Measurements from ENCODE around the gene PRXL2B. TPM values are rescaled to one million over a fixed set of nuclear protein-coding genes. Genes with fewer than 3 reads are reported as not detected.

The PRXL2B gene, protein sequence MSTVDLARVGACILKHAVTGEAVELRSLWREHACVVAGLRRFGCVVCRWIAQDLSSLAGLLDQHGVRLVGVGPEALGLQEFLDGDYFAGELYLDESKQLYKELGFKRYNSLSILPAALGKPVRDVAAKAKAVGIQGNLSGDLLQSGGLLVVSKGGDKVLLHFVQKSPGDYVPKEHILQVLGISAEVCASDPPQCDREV
- total RNA-seq = 10 to 100 TPM; 27.4 to 36.3 TPM

DNA sequence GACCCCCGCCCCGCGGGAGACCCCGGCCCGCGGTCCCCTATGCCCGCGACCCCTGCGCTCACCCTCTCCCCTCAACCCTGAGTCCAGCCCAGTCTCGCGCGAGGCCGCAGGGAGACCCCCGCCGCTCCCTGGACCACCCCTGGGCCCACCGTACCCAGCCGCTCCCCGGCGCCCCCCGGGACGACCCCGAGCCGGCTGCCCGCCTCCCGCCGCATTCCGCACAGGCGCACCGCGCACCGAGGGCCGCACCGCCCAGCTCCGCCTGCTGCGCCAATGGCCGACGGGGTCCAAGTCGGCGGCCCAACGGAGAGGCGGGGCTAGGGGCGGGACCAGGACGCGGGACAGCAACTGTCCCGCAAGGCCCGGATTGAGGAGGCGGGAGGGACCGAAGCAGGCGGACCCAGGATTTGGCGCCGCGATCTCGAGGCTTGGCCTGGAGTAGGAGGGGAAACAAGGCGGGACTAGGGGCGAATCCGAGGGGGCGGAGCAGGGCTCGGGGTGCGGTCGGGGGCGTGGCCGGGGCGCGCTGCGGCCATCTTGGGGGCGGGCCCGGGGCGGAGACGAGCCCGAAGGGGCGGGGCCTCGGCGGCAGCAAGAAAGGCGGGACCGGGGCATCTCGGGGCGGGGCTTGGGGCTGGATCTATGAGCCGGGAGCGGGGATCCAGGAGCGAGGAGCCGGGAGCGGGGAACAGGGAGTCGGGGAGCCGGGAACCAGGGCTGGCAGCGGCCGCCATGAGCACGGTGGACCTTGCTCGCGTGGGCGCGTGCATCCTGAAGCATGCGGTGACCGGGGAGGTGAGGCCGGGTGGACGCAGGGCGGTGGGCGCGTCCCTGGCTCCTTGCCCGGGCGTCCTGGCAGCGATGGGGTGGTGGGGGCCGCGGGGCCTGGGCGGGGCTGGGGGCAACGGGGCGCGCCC is at the start of gene PRXL2B:
Gene PRXL2B (plus strand): TSS at position 624 of the 917 bp plus-strand sequence. CDS start 109 bp downstream, at position 733.
- no peaks in the 10 kb centered on the region for H3K9me3 Mint-ChIP-seq
- peak; percentile 77 for ATAC-seq (replicated peaks)
- no peaks in the 10 kb centered on the region for H3K27me3 Mint-ChIP-seq
- H3K27ac Mint-ChIP-seq = peak within 1 kb of the TSS; percentile 89
- H3K36me3 Mint-ChIP-seq (ENCODE audit: low read depth) = peaks cover 23% of the 10 kb centered on the region
- H3K4me1 Mint-ChIP-seq = peaks cover 24% of the 10 kb centered on the region
- peak within 1 kb of the TSS; percentile 85 for H3K4me3 Mint-ChIP-seq

DNA sequence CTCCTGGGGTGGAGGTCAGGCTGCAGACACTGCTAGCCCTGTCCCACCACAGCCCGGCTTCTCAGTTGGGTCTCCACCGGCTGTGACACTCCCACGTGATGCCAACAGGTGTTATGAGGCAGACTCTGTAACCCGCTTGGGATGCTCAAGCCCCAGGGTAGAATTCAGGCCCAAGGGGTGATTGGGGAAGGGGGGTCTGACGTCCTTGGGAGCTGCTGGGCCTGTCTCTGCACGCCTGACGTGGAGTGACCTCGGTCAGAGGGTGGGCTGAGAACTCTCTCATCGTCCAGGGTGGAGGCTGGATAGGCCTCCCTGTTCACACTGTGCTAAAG is 48.8 kb upstream of the PRXL2B start:
- no peak for ATAC-seq (replicated peaks)
- Mint-ChIP-seq H3K36me3 (ENCODE audit: low read depth) (no peaks in the 10 kb centered on the region), H3K4me1 (no peaks in the 10 kb centered on the region), H3K4me3 (no peak overlapping the region), H3K27me3 (peaks cover 3% of the 10 kb centered on the region), H3K27ac (no peak overlapping the region), H3K9me3 (no peaks in the 10 kb centered on the region)

DNA sequence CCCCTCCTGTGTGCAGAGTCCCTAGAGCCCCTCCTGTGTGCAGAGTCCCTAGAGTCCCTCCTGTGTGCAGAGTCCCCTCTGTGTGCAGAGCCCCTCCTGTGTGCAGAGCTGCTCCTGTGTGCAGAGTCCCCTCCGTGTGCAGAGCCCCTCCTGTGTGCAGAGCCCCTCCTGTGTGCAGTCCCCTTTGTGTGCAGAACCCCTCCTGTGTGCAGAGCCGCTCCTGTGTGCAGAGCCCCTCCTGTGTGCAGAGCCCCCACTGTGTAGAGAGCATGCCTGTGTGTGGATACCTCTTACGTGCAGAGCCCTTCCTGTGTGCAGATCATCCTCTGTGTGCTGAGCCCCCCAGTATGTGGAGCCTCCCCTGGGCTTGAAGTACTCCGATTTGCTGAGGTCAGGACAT is 48.2 kb upstream of the PRXL2B start:
- no peak overlapping the region for H3K4me3 Mint-ChIP-seq
- H3K36me3 Mint-ChIP-seq (ENCODE audit: low read depth) = no peaks in the 10 kb centered on the region
- no peaks in the 10 kb centered on the region for H3K9me3 Mint-ChIP-seq
- ATAC-seq (replicated peaks) = no peak
- no peaks in the 10 kb centered on the region for H3K4me1 Mint-ChIP-seq
- no peak overlapping the region for H3K27ac Mint-ChIP-seq
- peaks cover 3% of the 10 kb centered on the region for H3K27me3 Mint-ChIP-seq

DNA sequence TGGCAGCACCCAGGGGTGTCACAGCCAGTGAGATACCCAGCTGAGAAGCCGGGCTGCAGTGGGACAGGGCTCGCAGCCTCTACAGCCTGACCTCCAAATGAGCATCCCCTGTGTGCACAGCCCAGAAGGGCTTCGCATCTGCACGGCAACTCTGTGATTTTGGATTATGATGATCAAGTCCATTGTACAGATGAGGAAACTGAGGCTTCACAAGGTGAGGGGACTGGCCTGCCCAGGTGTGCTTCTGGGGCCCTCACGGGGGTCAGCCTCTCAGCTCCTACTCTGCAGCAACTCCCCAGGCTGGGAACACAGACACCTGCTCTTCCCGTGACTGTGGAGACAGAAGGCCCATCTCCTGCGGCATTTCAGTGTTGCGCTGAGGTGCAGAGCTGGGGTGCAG is 47.7 kb upstream of the PRXL2B start:
- peaks cover 3% of the 10 kb centered on the region for H3K27me3 Mint-ChIP-seq
- H3K27ac Mint-ChIP-seq = no peak overlapping the region
- H3K9me3 Mint-ChIP-seq = no peaks in the 10 kb centered on the region
- no peaks in the 10 kb centered on the region for H3K36me3 Mint-ChIP-seq (ENCODE audit: low read depth)
- ATAC-seq (replicated peaks) = no peak
- H3K4me1 Mint-ChIP-seq = no peaks in the 10 kb centered on the region
- H3K4me3 Mint-ChIP-seq = no peak overlapping the region

DNA sequence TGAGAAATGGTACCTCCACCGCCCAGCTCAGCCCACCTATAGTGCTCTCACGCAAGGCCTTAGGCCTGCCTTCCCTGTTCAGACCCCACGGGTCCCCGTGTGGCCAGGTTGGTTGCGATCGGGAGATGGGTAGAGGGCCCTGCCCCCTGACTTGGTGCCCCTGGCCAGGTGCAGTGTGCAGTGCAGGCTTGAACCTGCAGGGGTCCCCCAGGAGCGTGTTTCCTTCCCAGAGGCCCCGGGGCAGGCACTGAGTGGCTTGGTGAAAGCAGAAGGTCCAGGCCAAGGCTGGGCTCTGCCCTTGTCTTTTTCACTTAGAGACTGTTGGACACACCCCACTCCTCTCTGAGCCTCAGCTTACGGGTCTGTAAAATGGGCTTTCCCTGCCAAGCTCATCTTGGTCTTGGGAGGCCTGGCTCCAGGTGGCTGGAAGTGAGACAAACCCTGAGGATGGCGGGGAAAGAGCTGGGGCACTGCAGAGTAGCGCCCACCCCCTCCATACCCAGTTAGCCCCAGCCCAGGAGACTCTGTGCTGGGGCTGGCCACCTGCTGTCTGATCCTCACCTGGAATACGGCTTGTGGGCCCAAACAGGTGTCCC is 47.2 kb upstream of the PRXL2B start:
- Mint-ChIP-seq H3K27me3 (peaks cover 3% of the 10 kb centered on the region), H3K36me3 (ENCODE audit: low read depth) (no peaks in the 10 kb centered on the region), H3K27ac (no peak overlapping the region), H3K9me3 (no peaks in the 10 kb centered on the region), H3K4me3 (no peak overlapping the region), H3K4me1 (no peaks in the 10 kb centered on the region)
- peak; percentile 39 for ATAC-seq (replicated peaks)

DNA sequence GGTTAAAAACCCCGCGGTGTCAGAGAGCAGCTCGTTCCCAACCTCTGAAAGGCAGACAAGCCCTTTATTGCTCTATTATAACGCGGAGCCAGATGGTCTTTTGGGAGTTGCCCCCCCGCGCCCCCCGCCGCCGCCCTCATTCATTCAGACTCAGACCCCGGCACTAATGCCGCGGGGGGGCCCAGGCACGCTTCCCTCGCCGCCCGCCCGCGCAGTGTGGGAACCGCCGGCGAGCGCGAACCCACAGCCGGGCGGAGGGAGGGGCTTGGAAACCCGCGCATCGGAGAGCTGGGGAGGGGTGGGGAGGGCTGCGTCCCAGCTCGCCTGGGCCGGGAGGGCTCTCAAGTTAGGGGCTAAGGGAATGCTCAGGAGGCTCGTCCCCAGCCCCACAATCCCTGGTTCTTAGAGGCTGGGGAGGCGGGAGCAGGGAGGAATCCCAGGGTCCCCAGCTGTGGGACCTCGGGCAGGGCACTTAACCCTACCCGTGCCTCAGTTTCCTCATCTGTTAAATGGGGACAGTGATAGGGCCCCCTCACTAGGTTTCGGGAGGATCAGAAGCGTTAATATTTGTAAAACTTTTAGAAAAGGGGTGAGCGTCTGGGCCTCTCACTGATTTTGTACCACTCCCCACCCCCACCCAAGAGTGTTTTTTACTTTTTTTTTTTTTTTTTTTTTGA is 45.6 kb upstream of the PRXL2B start:
- H3K4me3 Mint-ChIP-seq = no peak overlapping the region
- no peaks in the 10 kb centered on the region for H3K9me3 Mint-ChIP-seq
- no peak overlapping the region for H3K27ac Mint-ChIP-seq
- no peaks in the 10 kb centered on the region for H3K36me3 Mint-ChIP-seq (ENCODE audit: low read depth)
- no peak for ATAC-seq (replicated peaks)
- peaks cover 3% of the 10 kb centered on the region for H3K27me3 Mint-ChIP-seq
- no peaks in the 10 kb centered on the region for H3K4me1 Mint-ChIP-seq

DNA sequence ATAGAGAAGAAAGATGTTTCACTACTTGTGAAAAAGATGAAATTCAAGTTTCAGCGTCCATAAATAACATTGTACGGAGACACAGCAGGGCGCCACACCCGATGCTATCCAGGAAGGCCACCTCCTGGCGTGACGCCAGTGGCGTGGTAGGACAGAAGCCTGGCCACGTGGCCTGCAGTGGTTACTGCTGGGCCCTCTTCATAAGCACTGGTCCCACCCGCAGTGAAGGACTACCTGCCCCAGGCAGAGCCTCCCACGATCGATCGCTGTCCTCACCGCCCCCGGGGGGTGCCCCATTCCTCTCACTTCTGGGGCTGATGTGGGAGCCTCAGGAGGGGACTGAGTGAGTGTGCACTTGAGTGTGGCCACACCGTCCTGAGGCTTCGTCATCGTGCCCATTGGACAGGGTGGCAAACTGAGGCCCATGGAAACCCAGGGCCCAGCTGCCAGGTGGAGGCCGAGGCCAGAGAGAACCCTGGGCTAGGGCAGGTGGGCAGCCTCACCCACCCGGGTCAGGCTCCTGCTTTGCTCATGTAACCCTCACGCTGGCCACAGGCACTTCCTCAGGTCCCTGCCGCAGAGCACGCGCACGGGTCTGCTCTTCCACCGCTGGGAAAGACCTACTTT is 44.8 kb upstream of the PRXL2B start:
- H3K27ac Mint-ChIP-seq = no peak overlapping the region
- H3K27me3 Mint-ChIP-seq = no peaks in the 10 kb centered on the region
- no peak for ATAC-seq (replicated peaks)
- no peaks in the 10 kb centered on the region for H3K4me1 Mint-ChIP-seq
- H3K9me3 Mint-ChIP-seq = no peaks in the 10 kb centered on the region
- peaks cover 3% of the 10 kb centered on the region for H3K36me3 Mint-ChIP-seq (ENCODE audit: low read depth)
- no peak overlapping the region for H3K4me3 Mint-ChIP-seq

DNA sequence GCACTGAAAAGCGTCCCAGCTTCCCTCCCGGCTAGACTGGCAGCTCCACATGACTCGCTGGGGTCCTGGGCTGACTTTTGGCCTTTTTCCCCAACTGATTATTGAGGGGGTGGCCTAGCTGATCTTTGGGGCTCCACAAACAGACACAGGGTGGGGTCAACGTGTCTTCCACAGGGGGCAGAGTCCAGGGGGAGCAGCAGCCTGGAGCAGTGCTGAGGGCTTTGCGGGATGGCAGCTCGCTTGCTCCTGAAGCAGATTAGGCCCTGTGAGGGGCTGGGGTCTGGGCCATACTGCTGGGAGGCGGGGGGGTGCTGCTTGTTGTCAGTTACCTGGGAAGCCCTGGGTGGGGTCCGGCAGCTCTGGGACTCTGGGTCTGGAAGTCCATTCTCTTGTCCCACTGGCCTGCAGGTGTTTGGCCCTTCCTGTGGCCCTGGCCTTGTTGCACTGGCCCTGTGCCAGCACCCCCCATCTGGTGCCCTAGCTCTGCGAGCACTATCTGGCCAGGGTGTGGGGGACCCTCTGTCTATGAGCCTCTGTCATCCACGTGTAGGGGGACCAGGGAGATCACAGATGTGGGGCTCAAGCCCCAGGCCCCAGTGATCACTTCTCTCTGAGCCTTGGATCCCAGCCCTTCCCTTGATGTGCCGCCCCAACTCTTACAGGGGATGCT is 44.2 kb upstream of the PRXL2B start:
- Mint-ChIP-seq H3K4me3 (no peak overlapping the region), H3K36me3 (ENCODE audit: low read depth) (peaks cover 6% of the 10 kb centered on the region), H3K4me1 (no peaks in the 10 kb centered on the region)

DNA sequence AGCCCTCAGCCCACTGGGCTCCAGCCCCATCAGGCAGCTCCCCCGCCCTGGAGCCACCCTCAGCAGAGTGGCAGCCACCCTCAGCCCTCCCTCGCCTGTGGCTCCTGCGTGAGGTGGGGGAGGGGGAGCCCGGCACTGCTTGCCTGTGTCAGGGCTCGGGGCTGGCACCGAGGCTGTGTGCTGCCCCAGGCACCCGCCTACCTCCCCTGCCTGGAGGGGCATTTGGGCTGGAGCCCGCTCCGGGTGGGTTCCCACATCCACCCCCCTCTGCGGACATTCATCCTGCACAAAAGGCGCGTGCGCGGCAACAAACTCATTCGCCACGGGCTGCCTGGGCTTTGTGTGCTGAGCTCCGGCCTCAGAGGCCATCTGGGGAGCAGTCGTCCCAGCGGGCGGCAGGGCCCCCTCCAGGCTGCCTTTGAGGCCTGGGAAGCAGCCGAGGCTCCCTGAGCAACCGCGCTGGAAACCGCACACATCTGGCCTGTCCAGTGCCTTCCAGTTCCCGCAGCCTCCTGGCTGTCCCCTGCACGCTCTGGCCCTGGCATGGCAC is 43.0 kb upstream of the PRXL2B start:
- Mint-ChIP-seq H3K9me3 (no peaks in the 10 kb centered on the region), H3K27ac (no peak overlapping the region), H3K4me1 (no peaks in the 10 kb centered on the region), H3K27me3 (no peaks in the 10 kb centered on the region), H3K36me3 (ENCODE audit: low read depth) (peaks cover 6% of the 10 kb centered on the region), H3K4me3 (no peak overlapping the region)
- ATAC-seq (replicated peaks) = no peak

More for the DNA sequence above, 44.2 kb upstream of the PRXL2B start:
- Mint-ChIP-seq H3K9me3 (no peaks in the 10 kb centered on the region), H3K27ac (no peak overlapping the region), H3K27me3 (no peaks in the 10 kb centered on the region)
- ATAC-seq (replicated peaks) = no peak

DNA sequence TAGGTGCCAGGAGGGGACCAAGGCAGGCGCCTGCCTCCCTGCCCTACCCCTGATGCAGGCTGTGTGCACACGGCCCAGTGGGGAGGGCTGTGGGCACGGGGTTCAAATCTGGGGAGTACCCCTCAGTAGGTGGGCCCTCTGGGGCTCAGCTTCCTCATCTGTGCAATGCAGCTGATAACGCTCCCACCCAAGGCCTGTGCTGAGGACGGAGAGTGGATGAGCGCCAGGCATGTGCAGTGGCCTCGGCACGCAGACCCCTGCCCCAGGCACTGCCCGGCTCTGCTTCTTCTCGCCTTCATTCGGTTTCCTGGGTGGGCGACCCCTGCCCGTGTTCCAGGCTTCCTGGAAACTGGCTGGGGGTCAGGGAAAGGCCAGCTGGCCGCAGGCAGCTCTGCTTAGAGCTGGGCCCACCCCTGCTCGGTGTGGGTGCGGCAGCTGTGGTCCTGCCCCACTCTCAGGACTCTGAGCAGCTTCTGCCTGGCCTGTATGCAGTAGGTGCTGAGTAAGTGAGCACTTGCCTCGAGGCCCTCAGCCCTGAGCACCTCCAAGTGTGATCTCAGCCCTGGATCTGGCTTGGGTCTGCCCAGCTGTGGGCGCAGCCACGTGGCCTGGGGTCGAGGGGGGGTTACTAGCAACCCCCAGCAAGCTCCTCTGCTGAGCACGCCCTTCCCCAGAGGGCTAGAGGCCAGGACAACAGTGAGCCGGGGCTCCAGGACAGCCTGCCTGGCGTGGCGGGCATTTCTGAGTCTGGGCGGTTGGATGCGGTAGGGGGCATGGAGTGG is 42.3 kb upstream of the PRXL2B start:
- no peaks in the 10 kb centered on the region for H3K4me1 Mint-ChIP-seq
- ATAC-seq (replicated peaks) = no peak
- H3K36me3 Mint-ChIP-seq (ENCODE audit: low read depth) = peaks cover 6% of the 10 kb centered on the region
- H3K27ac Mint-ChIP-seq = no peak overlapping the region
- H3K4me3 Mint-ChIP-seq = no peak overlapping the region
- H3K27me3 Mint-ChIP-seq = no peaks in the 10 kb centered on the region
- H3K9me3 Mint-ChIP-seq = no peaks in the 10 kb centered on the region

DNA sequence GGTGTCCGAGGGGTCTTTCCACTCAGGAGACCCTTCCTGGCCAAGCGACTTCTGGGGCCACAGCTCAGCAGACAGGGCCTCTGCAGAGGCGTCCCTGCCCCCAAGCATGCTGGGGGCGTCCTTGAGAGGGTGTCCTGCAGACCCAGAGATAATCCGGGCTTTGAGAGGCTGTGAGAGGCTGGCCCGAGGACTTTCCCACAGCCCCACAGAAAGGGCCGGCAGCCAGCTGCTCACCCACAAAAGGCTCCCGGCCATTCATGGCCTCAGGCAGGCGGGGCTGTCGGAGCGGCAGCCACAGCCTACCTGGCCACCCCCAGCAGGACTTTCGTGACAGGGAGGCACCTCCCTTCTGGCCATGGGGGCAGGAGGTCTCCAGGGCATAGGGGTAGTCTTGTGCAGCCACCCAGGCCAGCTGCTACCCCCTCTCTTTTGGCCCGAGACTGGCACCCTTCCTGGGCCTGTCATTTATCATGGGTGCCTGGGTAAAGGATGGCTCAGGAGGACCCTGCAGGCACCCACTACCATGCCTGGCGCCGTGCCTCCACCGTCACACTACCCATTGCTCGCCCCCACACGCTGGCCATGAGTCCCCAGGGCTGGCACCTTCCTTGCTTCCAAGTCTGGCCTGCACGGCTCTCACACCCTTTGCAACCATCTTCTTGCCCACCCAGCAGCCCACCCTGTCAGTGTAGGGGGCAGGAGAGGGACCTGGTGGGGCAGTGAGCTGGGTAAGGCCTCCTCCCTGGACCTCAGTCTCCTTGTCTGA is 41.5 kb upstream of the PRXL2B start:
- Mint-ChIP-seq H3K4me3 (no peak overlapping the region), H3K27me3 (no peaks in the 10 kb centered on the region), H3K36me3 (ENCODE audit: low read depth) (peaks cover 10% of the 10 kb centered on the region), H3K4me1 (no peaks in the 10 kb centered on the region), H3K9me3 (no peaks in the 10 kb centered on the region), H3K27ac (no peak overlapping the region)
- ATAC-seq (replicated peaks) = no peak

DNA sequence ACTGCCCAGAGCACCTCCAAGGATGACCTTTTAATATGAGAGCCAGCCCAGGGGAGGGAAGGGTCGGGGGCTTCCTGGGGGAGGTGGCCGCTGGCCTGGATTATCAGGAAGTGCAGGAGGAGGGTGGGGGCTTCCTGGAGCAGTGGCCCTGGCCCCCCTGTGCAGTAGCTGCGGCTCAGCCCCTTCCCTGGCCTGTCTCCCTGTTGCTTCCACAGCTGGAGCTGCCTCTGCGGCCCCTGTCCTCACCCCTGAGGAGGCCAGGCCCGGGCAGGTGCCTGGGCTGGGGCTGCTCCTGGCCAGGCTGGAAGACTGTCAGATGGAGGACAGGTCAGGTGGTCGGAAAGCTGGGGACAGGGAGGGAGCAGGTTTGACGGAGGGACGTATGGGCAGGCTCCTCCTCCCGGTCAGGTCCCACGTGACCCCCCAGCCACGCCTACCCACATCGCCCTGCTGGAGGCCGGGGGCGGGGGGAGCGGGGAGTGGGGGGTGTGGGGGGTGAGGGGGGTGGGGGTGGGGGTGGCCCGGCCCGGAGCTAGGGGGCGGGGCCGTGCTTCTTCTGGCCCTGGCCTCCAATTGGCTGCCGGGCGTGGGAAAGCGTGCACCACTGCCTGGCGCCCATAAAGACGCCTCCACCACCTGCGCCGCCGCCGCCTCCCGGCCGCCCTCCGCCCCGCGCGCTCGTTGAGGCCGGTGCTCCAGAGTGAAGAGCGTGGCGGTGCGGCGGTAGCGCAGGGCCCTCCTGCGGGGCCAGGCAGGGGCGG is 40.6 kb upstream of the PRXL2B start:
- H3K36me3 Mint-ChIP-seq (ENCODE audit: low read depth) = peaks cover 11% of the 10 kb centered on the region
- no peaks in the 10 kb centered on the region for H3K4me1 Mint-ChIP-seq
- peak; percentile 45 for ATAC-seq (replicated peaks)
- no peak overlapping the region for H3K27ac Mint-ChIP-seq
- no peaks in the 10 kb centered on the region for H3K9me3 Mint-ChIP-seq
- no peaks in the 10 kb centered on the region for H3K27me3 Mint-ChIP-seq
- peak overlapping the region; percentile 84 for H3K4me3 Mint-ChIP-seq

Measured in activated T-helper 17 cell treated with anti-CD3 and anti-CD28 coated beads, Interleukin-2, amount 50 U/mL, for 72 hours (primary cell).